ENCODE data around the gene DDX1.

DNA sequence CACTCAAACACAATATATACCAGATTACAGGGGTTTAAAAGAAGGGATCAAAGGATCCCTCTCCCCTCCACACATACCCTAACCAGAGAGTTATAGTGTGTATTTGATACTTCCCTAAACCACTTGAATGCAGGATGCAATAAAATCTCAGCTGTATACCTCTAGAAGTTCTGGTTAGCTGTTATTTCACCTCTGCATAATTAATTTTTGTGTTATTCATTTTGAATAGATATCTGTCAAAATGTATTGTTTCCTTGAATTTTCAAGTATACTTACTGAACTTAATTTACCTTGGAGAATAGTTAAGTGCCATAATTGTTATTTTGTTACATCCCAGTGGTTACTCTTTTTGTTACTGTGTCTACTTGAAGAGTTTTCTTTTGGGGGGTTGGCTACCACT lies 34.5 kb downstream of the DDX1 start:
- TF ChIP-seq, protein P1, sequence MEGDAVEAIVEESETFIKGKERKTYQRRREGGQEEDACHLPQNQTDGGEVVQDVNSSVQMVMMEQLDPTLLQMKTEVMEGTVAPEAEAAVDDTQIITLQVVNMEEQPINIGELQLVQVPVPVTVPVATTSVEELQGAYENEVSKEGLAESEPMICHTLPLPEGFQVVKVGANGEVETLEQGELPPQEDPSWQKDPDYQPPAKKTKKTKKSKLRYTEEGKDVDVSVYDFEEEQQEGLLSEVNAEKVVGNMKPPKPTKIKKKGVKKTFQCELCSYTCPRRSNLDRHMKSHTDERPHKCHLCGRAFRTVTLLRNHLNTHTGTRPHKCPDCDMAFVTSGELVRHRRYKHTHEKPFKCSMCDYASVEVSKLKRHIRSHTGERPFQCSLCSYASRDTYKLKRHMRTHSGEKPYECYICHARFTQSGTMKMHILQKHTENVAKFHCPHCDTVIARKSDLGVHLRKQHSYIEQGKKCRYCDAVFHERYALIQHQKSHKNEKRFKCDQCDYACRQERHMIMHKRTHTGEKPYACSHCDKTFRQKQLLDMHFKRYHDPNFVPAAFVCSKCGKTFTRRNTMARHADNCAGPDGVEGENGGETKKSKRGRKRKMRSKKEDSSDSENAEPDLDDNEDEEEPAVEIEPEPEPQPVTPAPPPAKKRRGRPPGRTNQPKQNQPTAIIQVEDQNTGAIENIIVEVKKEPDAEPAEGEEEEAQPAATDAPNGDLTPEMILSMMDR (IDR thresholded peaks at IDR 0.05): no peak
- TF ChIP-seq EP300 (IDR thresholded peaks at IDR 0.05): no peak

All from ovary (tissue), 3 donors.